Fibroblast of lung (primary cell): ENCODE results near the gene TNS3. TPM values are rescaled to one million over a fixed set of nuclear protein-coding genes. Genes with fewer than 3 reads are reported as not detected.

Source experiments
- DNase-seq, 2 donors: peaks; one replicate each; pipeline versions ENCODE4 v3.0.0 to v3.0.0-alpha.2; 2010; ENCODE audit warnings: low read depth in 2 of 2
- H2AFZ ChIP-seq: 2 replicates; pipeline ENCODE4 v1.5.1; 2012; ENCODE audit warnings: low read length, control low read depth, inconsistent platforms
- H3K27ac ChIP-seq: 2 replicates; pipeline ENCODE4 v1.5.1; 2011; ENCODE audit warnings: low read length, control low read depth; ENCODE audit not compliant: insufficient read depth
- H3K27me3 ChIP-seq: 2 replicates; pipeline ENCODE4 v1.5.1; 2011; ENCODE audit warnings: mild to moderate bottlenecking, low read length; ENCODE audit not compliant: control insufficient read depth, insufficient read depth
- H3K36me3 ChIP-seq: 2 replicates; pipeline ENCODE4 v1.5.1; 2011; ENCODE audit warnings: low read length; ENCODE audit not compliant: control insufficient read depth, insufficient read depth
- H3K4me1 ChIP-seq: 2 replicates; pipeline ENCODE4 v1.5.1; 2011; ENCODE audit warnings: low read length; ENCODE audit not compliant: control insufficient read depth, insufficient read depth; ENCODE audit errors: extremely low read depth
- H3K4me2 ChIP-seq: 2 replicates; pipeline ENCODE4 v1.5.1; 2011; ENCODE audit warnings: low read length, control low read depth; ENCODE audit not compliant: insufficient read depth; ENCODE audit errors: extremely low read depth
- H3K4me3 ChIP-seq, 4 experiments: fragments of 200-600 bp in 1 of 4; sonication (generic) in 1 of 4; replicated peaks in 1 of 4; 2 replicates each; pipeline ENCODE4 v1.5.1; 2011 to 2016; ENCODE audit warnings: low read length in 4 of 4, low read depth in 3 of 4, mild to moderate bottlenecking in 3 of 4, control low read depth in 2 of 4, inconsistent platforms in 1 of 4, mixed read lengths in 1 of 4; ENCODE audit not compliant: insufficient read depth in 1 of 4; ENCODE audit errors: control extremely low read depth in 1 of 4
- H3K79me2 ChIP-seq: 2 replicates; pipeline ENCODE4 v1.5.1; 2012; ENCODE audit warnings: mild to moderate bottlenecking, low read length, inconsistent platforms; ENCODE audit not compliant: control insufficient read depth, insufficient read depth
- H3K9ac ChIP-seq: 2 replicates; pipeline ENCODE4 v1.5.1; 2011; ENCODE audit warnings: mild to moderate bottlenecking, low read length, control low read depth; ENCODE audit not compliant: insufficient read depth
- H3K9me3 ChIP-seq: 2 replicates; pipeline ENCODE4 v1.5.1; 2012; ENCODE audit warnings: low read depth, low read length; ENCODE audit not compliant: control insufficient read depth, insufficient read depth
- H4K20me1 ChIP-seq: 2 replicates; pipeline ENCODE4 v1.5.1; 2011; ENCODE audit warnings: low read length; ENCODE audit not compliant: control insufficient read depth, insufficient read depth; ENCODE audit errors: extremely low read depth
- CTCF ChIP-seq, 2 donors: IDR thresholded peaks in 1 of 2; conservative IDR thresholded peaks in 1 of 2; 1 replicate in 1 of 2; 2 replicates in 1 of 2; pipeline ENCODE4 v1.5.1; 2011 to 2012; ENCODE audit warnings: low read length in 2 of 2, control low read depth in 1 of 2, inconsistent platforms in 1 of 2, low read depth in 1 of 2, mild to moderate bottlenecking in 1 of 2
- EZH2 ChIP-seq: IDR thresholded peaks from 2 replicates; pipeline ENCODE4 v1.5.1; 2012; ENCODE audit warnings: low read length, control low read depth, mild to moderate bottlenecking; ENCODE audit errors: missing control alignments
- polyA plus RNA-seq, 2 donors: library from polyadenylated mRNA; depleted of rRNA in 1 of 2; stranded (reverse) in 1 of 2; unstranded in 1 of 2; fragments of >200 nt; gene quantifications; 2 replicates each; pipeline ENCODE4 v1.2.1, GENCODE V29; 2011 to 2012; ENCODE audit warnings: missing spikeins in 1 of 2
- total RNA-seq: library from RNA; depleted of rRNA; stranded (reverse); fragments of >200 nt; gene quantifications from 2 replicates; pipeline ENCODE4 v1.2.1, GENCODE V29; 2014

The TNS3 gene
- total and polyA plus RNA-seq, 2 donors (not counting 1 experiment from before 2014, with no cell fraction given): 74.4 to 88.8 TPM

- Histone ChIP-seq H3K4me3 (no peak overlapping the region), H2AFZ (no peak overlapping the region), H4K20me1 (no peaks in the 10 kb centered on the region), H3K27ac (no peak overlapping the region), H3K4me2 (no peak overlapping the region), H3K36me3 (peaks cover 5% of the 10 kb centered on the region), H3K9ac (no peak overlapping the region), H3K27me3 (no peaks in the 10 kb centered on the region), H3K4me1 (peaks cover 9% of the 10 kb centered on the region), H3K9me3 (no peaks in the 10 kb centered on the region), H3K79me2 (peaks cover 51% of the 10 kb centered on the region)
- TF ChIP-seq CTCF (conservative IDR thresholded peaks at IDR 0.05 in 1 of 2, IDR thresholded peaks at IDR 0.05 in 1 of 2; ENCODE audit: low read depth in 1 of 2, low read length in 2 of 2) (no peak), EZH2 (no peak)
- DNase-seq: peak in 1 of 2 donors; percentile 59
Measured at GRCh38 chr7:47561715-47562446, 20.0 kb downstream of the TNS3 start.

- H3K36me3 ChIP-seq: peaks cover 7% of the 10 kb centered on the region
Measured at GRCh38 chr7:47559306-47560220, 22.3 kb downstream of the TNS3 start.

More at GRCh38 chr7:47559306-47560220, 22.3 kb downstream of the TNS3 start:
- H3K9me3 ChIP-seq: no peaks in the 10 kb centered on the region
- H3K27me3 ChIP-seq: no peaks in the 10 kb centered on the region
- no peak overlapping the region for H2AFZ ChIP-seq
- H3K4me3 ChIP-seq: no peak overlapping the region
- H4K20me1 ChIP-seq: no peaks in the 10 kb centered on the region
- peaks cover 12% of the 10 kb centered on the region for H3K4me1 ChIP-seq
- H3K79me2 ChIP-seq: peaks cover 41% of the 10 kb centered on the region
- no peak for TF ChIP-seq EZH2
- no peak for TF ChIP-seq CTCF (conservative IDR thresholded peaks at IDR 0.05 in 1 of 2, IDR thresholded peaks at IDR 0.05 in 1 of 2; ENCODE audit: low read depth in 1 of 2, low read length in 2 of 2)
- no peak overlapping the region for H3K27ac ChIP-seq
- DNase-seq: no peak
- H3K9ac ChIP-seq: no peak overlapping the region
- no peak overlapping the region for H3K4me2 ChIP-seq
